C4-2B (cell line): ENCODE measurements around the gene KAT2B.

Experiments
- ZFX ChIP-seq: fragments of 450-650 bp; IDR thresholded peaks from 2 replicates; pipeline ENCODE4 v1.6.1; 2017
- TF ChIP-seq, protein P1 (sequence below): fragments of 450-650 bp; conservative IDR thresholded peaks from 2 replicates; pipeline ENCODE4 v1.5.1; 2017; ENCODE audit warnings: mild to moderate bottlenecking

DNA sequence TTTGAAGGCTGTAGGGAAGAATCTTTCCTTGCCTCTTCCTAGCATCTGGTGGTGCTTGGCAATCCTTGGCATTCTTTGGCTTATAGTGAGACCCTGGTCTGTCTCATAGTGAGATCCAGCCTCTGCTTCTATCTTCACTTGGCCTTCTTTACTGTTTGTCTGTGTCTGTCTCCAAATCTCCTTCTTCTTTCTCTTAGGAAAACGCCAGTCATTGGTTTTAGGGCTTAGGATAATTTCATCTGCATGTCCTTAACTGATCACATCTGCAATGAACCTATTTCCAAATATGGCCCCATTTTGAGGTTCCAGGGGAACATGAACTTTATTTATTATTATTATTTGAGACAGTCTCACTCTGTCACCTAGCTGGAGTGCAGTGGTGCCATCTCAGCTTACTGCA is 25.8 kb downstream of the KAT2B start:
- TF ChIP-seq, protein P1, sequence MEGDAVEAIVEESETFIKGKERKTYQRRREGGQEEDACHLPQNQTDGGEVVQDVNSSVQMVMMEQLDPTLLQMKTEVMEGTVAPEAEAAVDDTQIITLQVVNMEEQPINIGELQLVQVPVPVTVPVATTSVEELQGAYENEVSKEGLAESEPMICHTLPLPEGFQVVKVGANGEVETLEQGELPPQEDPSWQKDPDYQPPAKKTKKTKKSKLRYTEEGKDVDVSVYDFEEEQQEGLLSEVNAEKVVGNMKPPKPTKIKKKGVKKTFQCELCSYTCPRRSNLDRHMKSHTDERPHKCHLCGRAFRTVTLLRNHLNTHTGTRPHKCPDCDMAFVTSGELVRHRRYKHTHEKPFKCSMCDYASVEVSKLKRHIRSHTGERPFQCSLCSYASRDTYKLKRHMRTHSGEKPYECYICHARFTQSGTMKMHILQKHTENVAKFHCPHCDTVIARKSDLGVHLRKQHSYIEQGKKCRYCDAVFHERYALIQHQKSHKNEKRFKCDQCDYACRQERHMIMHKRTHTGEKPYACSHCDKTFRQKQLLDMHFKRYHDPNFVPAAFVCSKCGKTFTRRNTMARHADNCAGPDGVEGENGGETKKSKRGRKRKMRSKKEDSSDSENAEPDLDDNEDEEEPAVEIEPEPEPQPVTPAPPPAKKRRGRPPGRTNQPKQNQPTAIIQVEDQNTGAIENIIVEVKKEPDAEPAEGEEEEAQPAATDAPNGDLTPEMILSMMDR = no peak
- TF ChIP-seq ZFX = no peak
